Lower leg skin (tissue), 4 donors: Measurements from ENCODE around the gene GPR21. TPM values are rescaled to one million over a fixed set of nuclear protein-coding genes. Genes with fewer than 3 reads are reported as not detected.

Experiments used
- DNase-seq, 2 donors: peaks; one replicate each; pipeline ENCODE4 v3.0.0-alpha.2; 2019; ENCODE audit warnings: low spot score in 2 of 2
- H3K4me3 ChIP-seq: fragments of 200-600 bp; sonication (generic); 2 replicates; pipeline ENCODE4 v1.5.1; 2017; ENCODE audit warnings: mild to moderate bottlenecking, low read depth; ENCODE audit not compliant: poor library complexity, severe bottlenecking
- CTCF ChIP-seq, 3 donors: fragments of 450-650 bp; IDR thresholded peaks; one replicate each; pipeline ENCODE4 v1.5.1; 2016; ENCODE audit warnings: antibody characterized with exemption in 3 of 3, mild to moderate bottlenecking in 3 of 3, moderate library complexity in 2 of 3
- POLR2A ChIP-seq, 2 donors: fragments of 450-650 bp; IDR thresholded peaks; one replicate each; pipeline ENCODE4 v1.6.1; 2016 to 2017; ENCODE audit warnings: antibody characterized with exemption in 2 of 2, mild to moderate bottlenecking in 1 of 2, moderate library complexity in 1 of 2
- WGBS, 2 donors: methylation state at CpG; one replicate each; pipeline ENCODE4 v1.1.5; 2018; 5-methylcytosine and 5-hydroxymethylcytosine counted together
- intact Hi-C: fragments of 100-400 bp; cut with DNase I; formaldehyde crosslinking; loops from one replicate; pipeline ENCODE4 v1.15.0; 2023; ENCODE audit warnings: low total_unique reads
- total RNA-seq, 4 donors: library from RNA; depleted of rRNA; stranded (reverse); fragments of >200 nt; gene quantifications; one replicate each; pipeline ENCODE4 v1.1.0, GENCODE V29; 2016

Gene GPR21
- total RNA-seq, 4 donors from 2014 or later: 1.3 to 2.7 TPM; not detected in 2

DNA sequence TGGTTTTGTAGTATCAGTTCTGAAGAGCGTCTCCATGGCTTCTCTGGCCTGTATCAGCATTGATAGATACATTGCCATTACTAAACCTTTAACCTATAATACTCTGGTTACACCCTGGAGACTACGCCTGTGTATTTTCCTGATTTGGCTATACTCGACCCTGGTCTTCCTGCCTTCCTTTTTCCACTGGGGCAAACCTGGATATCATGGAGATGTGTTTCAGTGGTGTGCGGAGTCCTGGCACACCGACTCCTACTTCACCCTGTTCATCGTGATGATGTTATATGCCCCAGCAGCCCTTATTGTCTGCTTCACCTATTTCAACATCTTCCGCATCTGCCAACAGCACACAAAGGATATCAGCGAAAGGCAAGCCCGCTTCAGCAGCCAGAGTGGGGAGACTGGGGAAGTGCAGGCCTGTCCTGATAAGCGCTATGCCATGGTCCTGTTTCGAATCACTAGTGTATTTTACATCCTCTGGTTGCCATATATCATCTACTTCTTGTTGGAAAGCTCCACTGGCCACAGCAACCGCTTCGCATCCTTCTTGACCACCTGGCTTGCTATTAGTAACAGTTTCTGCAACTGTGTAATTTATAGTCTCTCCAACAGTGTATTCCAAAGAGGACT lies 1.5 kb downstream of the GPR21 start:
- no peak for DNase-seq
- TF ChIP-seq POLR2A (IDR thresholded peaks at IDR 0.05): no peak
- TF ChIP-seq CTCF (IDR thresholded peaks at IDR 0.05): no peak
- no peak overlapping the region for H3K4me3 ChIP-seq
- intact Hi-C loops: no loop called here
- 85 to 89% methylated on average over 13 of the region's 13 CpGs for WGBS, 2 donors

DNA sequence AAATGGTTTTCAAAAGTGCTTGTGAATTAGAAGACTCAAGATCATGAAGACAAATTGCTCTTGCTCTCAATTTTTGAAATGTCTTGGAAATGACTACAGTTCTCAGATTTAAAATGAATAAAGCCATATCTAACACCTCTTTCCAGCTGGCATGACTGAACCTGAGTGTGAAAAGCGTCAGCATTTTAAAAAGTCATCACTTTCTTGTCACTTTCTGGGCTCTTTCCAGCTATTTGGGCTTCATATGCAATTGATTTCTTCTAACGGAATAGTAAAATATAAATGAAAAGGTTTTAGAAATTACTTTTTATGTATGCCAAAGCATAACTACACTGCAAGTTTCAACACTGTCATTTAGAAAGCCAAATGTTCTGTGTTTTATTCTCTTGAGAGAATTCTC lies 2.3 kb downstream of the GPR21 start:
- no peak overlapping the region for H3K4me3 ChIP-seq
- intact Hi-C loops: no loop called here
- 56 to 57% methylated on average over 2 of the region's 2 CpGs for WGBS, 2 donors
- no peak for DNase-seq
- TF ChIP-seq POLR2A (IDR thresholded peaks at IDR 0.05): no peak
- no peak for TF ChIP-seq CTCF (IDR thresholded peaks at IDR 0.05)

GRCh38 chr9:123036893-123037545 lies 3.6 kb downstream of the GPR21 start:
- TF ChIP-seq CTCF (IDR thresholded peaks at IDR 0.05): no peak
- TF ChIP-seq POLR2A (IDR thresholded peaks at IDR 0.05): no peak
- WGBS, 2 donors: 76 to 80% methylated on average over 3 of the region's 3 CpGs
- DNase-seq: no peak
- H3K4me3 ChIP-seq: no peak overlapping the region
- intact Hi-C loops: no loop called here

DNA sequence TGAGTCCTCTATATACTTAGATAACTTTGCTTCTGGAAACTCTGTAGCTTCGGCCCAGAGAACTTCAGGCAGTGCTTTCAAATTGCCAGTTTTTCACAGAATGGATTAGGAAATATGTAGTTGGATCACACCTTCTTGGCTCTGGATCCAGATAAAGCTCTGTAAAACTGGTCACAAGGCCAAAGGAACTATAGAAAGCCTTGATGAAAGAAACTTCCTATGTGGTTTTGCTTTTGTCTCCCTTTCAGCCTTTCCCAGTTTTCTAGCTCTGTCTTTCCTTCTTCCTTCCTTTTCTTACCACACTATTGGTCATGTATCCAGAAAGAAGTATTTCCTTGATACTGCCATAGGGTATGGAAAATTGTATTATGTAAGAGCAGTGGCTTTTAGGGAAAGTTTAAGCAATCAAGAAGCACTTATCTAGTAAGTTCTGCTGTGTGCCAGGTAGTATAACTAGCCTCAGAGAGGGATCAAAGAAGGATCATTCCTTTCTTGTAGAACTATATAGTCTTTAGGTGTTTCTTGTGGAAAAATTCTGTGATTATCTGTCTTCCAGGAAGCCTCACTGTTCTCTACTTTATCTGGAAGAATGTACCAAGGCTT lies 6.3 kb downstream of the GPR21 start:
- DNase-seq: no peak
- intact Hi-C loops: no loop called here
- WGBS, 2 donors: 53 to 59% methylated on average over 1 of the region's 1 CpG
- H3K4me3 ChIP-seq: no peak overlapping the region
- no peak for TF ChIP-seq CTCF (IDR thresholded peaks at IDR 0.05)
- no peak for TF ChIP-seq POLR2A (IDR thresholded peaks at IDR 0.05)

GRCh38 chr9:123040801-123041200 lies 7.3 kb downstream of the GPR21 start:
- no peak overlapping the region for H3K4me3 ChIP-seq
- DNase-seq: no peak
- intact Hi-C loops: no loop called here
- WGBS, 2 donors: 75 to 87% methylated on average over 1 of the region's 1 CpG
- TF ChIP-seq POLR2A (IDR thresholded peaks at IDR 0.05) (no peak), CTCF (IDR thresholded peaks at IDR 0.05) (no peak)
